ENCODE measurements around the gene TREML2.

TREML2 gene

DNA sequence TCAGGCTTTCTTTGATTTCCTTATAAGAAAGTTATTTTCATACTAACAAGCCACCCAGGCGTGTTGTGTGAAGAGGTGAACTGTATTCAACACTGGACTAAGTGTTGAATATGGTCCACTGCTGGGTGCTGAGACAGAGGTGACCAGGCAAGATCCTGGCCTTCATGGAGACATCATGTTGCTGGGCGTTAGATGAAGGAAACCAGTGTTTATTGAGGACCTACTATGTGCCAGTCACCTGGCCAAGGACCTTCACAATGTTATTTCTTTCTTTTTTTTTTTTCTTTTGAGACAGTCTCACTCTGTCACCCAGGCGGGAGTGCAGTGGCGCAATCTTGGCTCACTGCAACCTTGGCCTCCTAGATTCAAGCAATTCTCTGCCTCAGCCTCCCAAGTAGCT, 44.9 kb downstream of the TREML2 start:
- TF ChIP-seq Cebpa-rat (IDR thresholded peaks at IDR 0.05): no peak
- no peaks in the 10 kb centered on the region for H3K36me3 ChIP-seq
- peak overlapping the region in 1 of 11 experiments; percentile 62; a peak in 1 of 22 replicates for H3K4me2 ChIP-seq
- H3K9ac ChIP-seq: no peak overlapping the region
- no peak overlapping the region for H3K4me3 ChIP-seq
- no peaks in the 10 kb centered on the region for H3K27me3 ChIP-seq
- no peaks in the 10 kb centered on the region for H4K20me1 ChIP-seq
- H3K9me3 ChIP-seq (replicated peaks in 1 of 11): no peaks in the 10 kb centered on the region
- peaks cover 11 to 49% (median 23%) of the 10 kb centered on the region in 10 experiments for H3K4me1 ChIP-seq
- no peak overlapping the region for H3K27ac ChIP-seq

GRCh38 chr6:41155132-41155805, 45.7 kb downstream of the TREML2 start:
- H3K27me3 ChIP-seq: no peaks in the 10 kb centered on the region
- H4K20me1 ChIP-seq: no peaks in the 10 kb centered on the region
- H3K4me3 ChIP-seq: no peak overlapping the region
- H3K4me1 ChIP-seq: peaks cover 11 to 42% (median 21%) of the 10 kb centered on the region in 10 experiments
- H3K9ac ChIP-seq: no peak overlapping the region
- no peaks in the 10 kb centered on the region for H3K36me3 ChIP-seq
- no peak for TF ChIP-seq Cebpa-rat (IDR thresholded peaks at IDR 0.05)
- H3K27ac ChIP-seq: no peak overlapping the region
- H3K9me3 ChIP-seq (replicated peaks in 1 of 11): no peaks in the 10 kb centered on the region
- no peak overlapping the region for H3K4me2 ChIP-seq

- Histone ChIP-seq H4K20me1 (no peaks in the 10 kb centered on the region), H3K4me1 (peaks cover 11 to 39% (median 21%) of the 10 kb centered on the region in 10 experiments), H3K4me2 (peak within 1 kb of the TSS; percentile 29 to 72 (median 54); a peak in 21 of 22 replicates), H3K27me3 (no peaks in the 10 kb centered on the region), H3K4me3 (no peak within 1 kb of the TSS), H3K9ac (no peak within 1 kb of the TSS), H3K27ac (peak within 1 kb of the TSS in 1 of 11 experiments; percentile 22; a peak in 1 of 22 replicates), H3K36me3 (peaks cover 0 to 4% (median 0%) of the 10 kb centered on the region in 11 experiments; a peak in 1 of 22 replicates), H3K9me3 (replicated peaks in 1 of 11) (no peaks in the 10 kb centered on the region)
- TF ChIP-seq Cebpa-rat (IDR thresholded peaks at IDR 0.05): no peak
Observed at GRCh38 chr6:41153992-41154625, 46.8 kb downstream of the TREML2 start, which contains the start of gene TREML1. TREML1 (minus strand) TSS chr6:41154347; CDS start chr6:41154288, 59 bp downstream.

- Histone ChIP-seq H3K9ac (no peak overlapping the region), H3K27me3 (no peaks in the 10 kb centered on the region), H3K4me3 (no peak overlapping the region), H4K20me1 (no peaks in the 10 kb centered on the region), H3K4me1 (peaks cover 11 to 39% (median 21%) of the 10 kb centered on the region in 10 experiments), H3K4me2 (peak overlapping the region in 10 of 11 experiments; percentile 29 to 72 (median 56); a peak in 17 of 22 replicates), H3K36me3 (peaks cover 0 to 6% (median 0%) of the 10 kb centered on the region in 11 experiments; a peak in 3 of 22 replicates), H3K27ac (no peak overlapping the region), H3K9me3 (replicated peaks in 1 of 11) (no peaks in the 10 kb centered on the region)
- TF ChIP-seq Cebpa-rat (IDR thresholded peaks at IDR 0.05): no peak
Observed at GRCh38 chr6:41153451-41153850, 47.5 kb downstream of the TREML2 start.

GRCh38 chr6:41150671-41151070, 50.3 kb downstream of the TREML2 start:
- H3K9me3 ChIP-seq (replicated peaks in 1 of 11): no peaks in the 10 kb centered on the region
- no peaks in the 10 kb centered on the region for H3K27me3 ChIP-seq
- H4K20me1 ChIP-seq: no peaks in the 10 kb centered on the region
- no peak overlapping the region for H3K4me3 ChIP-seq
- H3K9ac ChIP-seq: no peak overlapping the region
- no peak overlapping the region for H3K4me2 ChIP-seq
- H3K4me1 ChIP-seq: peaks cover 10 to 16% (median 13%) of the 10 kb centered on the region in 10 experiments; a peak in 19 of 20 replicates
- no peak overlapping the region for H3K27ac ChIP-seq
- H3K36me3 ChIP-seq: peaks cover 0 to 7% (median 0%) of the 10 kb centered on the region in 11 experiments; a peak in 4 of 22 replicates
- no peak for TF ChIP-seq Cebpa-rat (IDR thresholded peaks at IDR 0.05)

GRCh38 chr6:41147917-41148316, 53.0 kb downstream of the TREML2 start:
- no peak for TF ChIP-seq Cebpa-rat (IDR thresholded peaks at IDR 0.05)
- Histone ChIP-seq H4K20me1 (no peaks in the 10 kb centered on the region), H3K27ac (no peak overlapping the region), H3K9me3 (replicated peaks in 1 of 11) (peaks cover 0 to 10% (median 0%) of the 10 kb centered on the region in 11 experiments; a peak in 7 of 22 replicates), H3K36me3 (peaks cover 0 to 7% (median 0%) of the 10 kb centered on the region in 11 experiments; a peak in 4 of 22 replicates), H3K9ac (no peak overlapping the region), H3K27me3 (no peaks in the 10 kb centered on the region), H3K4me2 (no peak overlapping the region), H3K4me1 (no peaks in the 10 kb centered on the region), H3K4me3 (no peak overlapping the region)
